SK-N-SH treated with all-trans-retinoic acid at 6 μM for 48 hours (cell line): ENCODE results near the gene GDPD1.
"Not testable (repeated sequence)": the region's sequence is repeated elsewhere in the genome, so short reads cannot be mapped to it uniquely, and the experiment has no call there.

Experiments
- ATAC-seq: fragments of 200-7000 bp; cut with Tn5 transposase; 3 replicates; pipeline ENCODE4 v1.9.1; 2020; ENCODE audit warnings: mild to moderate bottlenecking, moderate library complexity
- ARNTL ChIP-seq: fragments of 450-650 bp; formaldehyde crosslinking; IDR thresholded peaks from 2 replicates; pipeline ENCODE4 v1.5.0; 2020; ENCODE audit warnings: low read depth, mild to moderate bottlenecking, moderate library complexity, borderline replicate concordance
- BACH2 ChIP-seq: fragments of 250-450 bp; sonication (Bioruptor Pico); IDR thresholded peaks from 2 replicates; pipeline ENCODE4 v1.9.0; 2021; ENCODE audit warnings: mild to moderate bottlenecking, borderline replicate concordance
- CSDC2 ChIP-seq: fragments of 250-450 bp; sonication (Bioruptor Pico); IDR thresholded peaks from 2 replicates; pipeline ENCODE4 v1.5.0; 2020; ENCODE audit warnings: mild to moderate bottlenecking, moderate library complexity
- ESRRG ChIP-seq: fragments of 250-450 bp; sonication (Bioruptor Pico); IDR thresholded peaks from 2 replicates; pipeline ENCODE4 v1.6.1; 2021; ENCODE audit warnings: mild to moderate bottlenecking
- GLIS3 ChIP-seq: fragments of 250-450 bp; sonication (Bioruptor Pico); IDR thresholded peaks from 2 replicates; pipeline ENCODE4 v1.5.0; 2020; ENCODE audit warnings: mild to moderate bottlenecking, moderate library complexity
- ISL1 ChIP-seq: fragments of 250-450 bp; sonication (Bioruptor Pico); IDR thresholded peaks from 2 replicates; pipeline ENCODE4 v2.1.2; 2022; ENCODE audit warnings: mild to moderate bottlenecking, moderate library complexity
- OSR1 ChIP-seq: fragments of 250-450 bp; sonication (Bioruptor Pico); IDR thresholded peaks from 2 replicates; pipeline ENCODE4 v1.8.0; 2022; ENCODE audit warnings: moderate library complexity, mild to moderate bottlenecking, inconsistent platforms
- PATZ1 ChIP-seq: fragments of 250-450 bp; sonication (Bioruptor Pico); IDR thresholded peaks from 2 replicates; pipeline ENCODE4 v1.8.0; 2020; ENCODE audit warnings: mild to moderate bottlenecking, moderate library complexity, borderline replicate concordance
- PPARA ChIP-seq: fragments of 250-450 bp; sonication (Bioruptor Pico); IDR thresholded peaks from 2 replicates; pipeline ENCODE4 v1.5.0; 2020; ENCODE audit warnings: mild to moderate bottlenecking, borderline replicate concordance
- RARB ChIP-seq: fragments of 250-450 bp; sonication (Bioruptor Pico); IDR thresholded peaks from 2 replicates; pipeline ENCODE4 v1.8.0; 2021; ENCODE audit warnings: mild to moderate bottlenecking, moderate library complexity
- SNAI2 ChIP-seq: fragments of 250-450 bp; sonication (Bioruptor Pico); IDR thresholded peaks from 2 replicates; pipeline ENCODE4 v1.5.0; 2020; ENCODE audit warnings: mild to moderate bottlenecking, moderate library complexity
- TCF4 ChIP-seq: fragments of 250-450 bp; sonication (Bioruptor Pico); IDR thresholded peaks from 2 replicates; pipeline ENCODE4 v1.8.0; 2021; ENCODE audit warnings: mild to moderate bottlenecking, moderate library complexity, borderline replicate concordance
- TSHZ2 ChIP-seq: fragments of 250-450 bp; sonication (Bioruptor Pico); IDR thresholded peaks from 2 replicates; pipeline ENCODE4 v1.5.0; 2020; ENCODE audit warnings: mild to moderate bottlenecking, moderate library complexity
- ZC3H10 ChIP-seq: fragments of 250-450 bp; sonication (Bioruptor Pico); IDR thresholded peaks from 2 replicates; pipeline ENCODE4 v1.5.1; 2021; ENCODE audit warnings: mild to moderate bottlenecking, moderate library complexity
- ZFP3 ChIP-seq: fragments of 250-450 bp; sonication (Bioruptor Pico); IDR thresholded peaks from 2 replicates; pipeline ENCODE4 v1.5.0; 2020; ENCODE audit warnings: mild to moderate bottlenecking, moderate library complexity
- ZFP30 ChIP-seq: fragments of 450-650 bp; formaldehyde crosslinking; IDR thresholded peaks from 2 replicates; pipeline ENCODE4 v1.5.0; 2022; ENCODE audit warnings: mild to moderate bottlenecking, moderate library complexity
- ZNF565 ChIP-seq: fragments of 450-650 bp; formaldehyde crosslinking; conservative IDR thresholded peaks from 2 replicates; pipeline ENCODE4 v1.5.0; 2020; ENCODE audit warnings: low read depth, mild to moderate bottlenecking, moderate library complexity
- ZNF70 ChIP-seq: fragments of 450-650 bp; formaldehyde crosslinking; IDR thresholded peaks from 2 replicates; pipeline ENCODE4 v1.5.0; 2020; ENCODE audit warnings: mild to moderate bottlenecking, moderate library complexity
- ZNF8 ChIP-seq: fragments of 450-650 bp; formaldehyde crosslinking; IDR thresholded peaks from 2 replicates; pipeline ENCODE4 v1.5.0; 2020; ENCODE audit warnings: mild to moderate bottlenecking, moderate library complexity
- TF ChIP-seq, protein P1 (sequence below): fragments of 250-450 bp; sonication (Bioruptor Pico); IDR thresholded peaks from 2 replicates; pipeline ENCODE4 v1.5.1; 2021; ENCODE audit warnings: mild to moderate bottlenecking, moderate library complexity
- TF ChIP-seq, protein P2 (sequence below): fragments of 250-450 bp; sonication (Bioruptor Pico); IDR thresholded peaks from 2 replicates; pipeline ENCODE4 v1.8.0; 2021; ENCODE audit warnings: low read depth, mild to moderate bottlenecking, moderate library complexity, borderline replicate concordance
- TF ChIP-seq, protein P3 (sequence below): fragments of 250-450 bp; sonication (Bioruptor Pico); IDR thresholded peaks from 2 replicates; pipeline ENCODE4 v1.5.1; 2020; ENCODE audit warnings: low read depth, mild to moderate bottlenecking, moderate library complexity

GDPD1 gene

GRCh38 chr17:59223813-59224212 lies 3.5 kb downstream of the GDPD1 start:
- TF ChIP-seq, protein P1, sequence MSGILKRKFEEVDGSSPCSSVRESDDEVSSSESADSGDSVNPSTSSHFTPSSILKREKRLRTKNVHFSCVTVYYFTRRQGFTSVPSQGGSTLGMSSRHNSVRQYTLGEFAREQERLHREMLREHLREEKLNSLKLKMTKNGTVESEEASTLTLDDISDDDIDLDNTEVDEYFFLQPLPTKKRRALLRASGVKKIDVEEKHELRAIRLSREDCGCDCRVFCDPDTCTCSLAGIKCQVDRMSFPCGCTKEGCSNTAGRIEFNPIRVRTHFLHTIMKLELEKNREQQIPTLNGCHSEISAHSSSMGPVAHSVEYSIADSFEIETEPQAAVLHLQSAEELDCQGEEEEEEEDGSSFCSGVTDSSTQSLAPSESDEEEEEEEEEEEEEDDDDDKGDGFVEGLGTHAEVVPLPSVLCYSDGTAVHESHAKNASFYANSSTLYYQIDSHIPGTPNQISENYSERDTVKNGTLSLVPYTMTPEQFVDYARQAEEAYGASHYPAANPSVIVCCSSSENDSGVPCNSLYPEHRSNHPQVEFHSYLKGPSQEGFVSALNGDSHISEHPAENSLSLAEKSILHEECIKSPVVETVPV: no peak
- TF ChIP-seq, protein P2, sequence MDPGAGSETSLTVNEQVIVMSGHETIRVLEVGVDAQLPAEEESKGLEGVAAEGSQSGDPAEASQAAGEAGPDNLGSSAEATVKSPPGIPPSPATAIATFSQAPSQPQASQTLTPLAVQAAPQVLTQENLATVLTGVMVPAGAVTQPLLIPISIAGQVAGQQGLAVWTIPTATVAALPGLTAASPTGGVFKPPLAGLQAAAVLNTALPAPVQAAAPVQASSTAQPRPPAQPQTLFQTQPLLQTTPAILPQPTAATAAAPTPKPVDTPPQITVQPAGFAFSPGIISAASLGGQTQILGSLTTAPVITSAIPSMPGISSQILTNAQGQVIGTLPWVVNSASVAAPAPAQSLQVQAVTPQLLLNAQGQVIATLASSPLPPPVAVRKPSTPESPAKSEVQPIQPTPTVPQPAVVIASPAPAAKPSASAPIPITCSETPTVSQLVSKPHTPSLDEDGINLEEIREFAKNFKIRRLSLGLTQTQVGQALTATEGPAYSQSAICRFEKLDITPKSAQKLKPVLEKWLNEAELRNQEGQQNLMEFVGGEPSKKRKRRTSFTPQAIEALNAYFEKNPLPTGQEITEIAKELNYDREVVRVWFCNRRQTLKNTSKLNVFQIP (CRISPR knock-in tag): no peak
- TF ChIP-seq RARB (no peak), ESRRG (CRISPR knock-in tag) (no peak), SNAI2 (no peak), ZNF565 (no peak), ZC3H10 (CRISPR knock-in tag) (no peak), ZNF8 (no peak), TSHZ2 (CRISPR knock-in tag) (no peak), OSR1 (CRISPR knock-in tag) (no peak), GLIS3 (CRISPR knock-in tag) (no peak), BACH2 (CRISPR knock-in tag) (no peak), ZNF70 (no peak), TCF4 (CRISPR knock-in tag) (no peak)
- TF ChIP-seq, protein P3, sequence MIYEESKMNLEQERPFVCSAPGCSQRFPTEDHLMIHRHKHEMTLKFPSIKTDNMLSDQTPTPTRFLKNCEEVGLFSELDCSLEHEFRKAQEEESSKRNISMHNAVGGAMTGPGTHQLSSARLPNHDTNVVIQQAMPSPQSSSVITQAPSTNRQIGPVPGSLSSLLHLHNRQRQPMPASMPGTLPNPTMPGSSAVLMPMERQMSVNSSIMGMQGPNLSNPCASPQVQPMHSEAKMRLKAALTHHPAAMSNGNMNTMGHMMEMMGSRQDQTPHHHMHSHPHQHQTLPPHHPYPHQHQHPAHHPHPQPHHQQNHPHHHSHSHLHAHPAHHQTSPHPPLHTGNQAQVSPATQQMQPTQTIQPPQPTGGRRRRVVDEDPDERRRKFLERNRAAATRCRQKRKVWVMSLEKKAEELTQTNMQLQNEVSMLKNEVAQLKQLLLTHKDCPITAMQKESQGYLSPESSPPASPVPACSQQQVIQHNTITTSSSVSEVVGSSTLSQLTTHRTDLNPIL (CRISPR knock-in tag): no peak
- no peak for ATAC-seq

DNA sequence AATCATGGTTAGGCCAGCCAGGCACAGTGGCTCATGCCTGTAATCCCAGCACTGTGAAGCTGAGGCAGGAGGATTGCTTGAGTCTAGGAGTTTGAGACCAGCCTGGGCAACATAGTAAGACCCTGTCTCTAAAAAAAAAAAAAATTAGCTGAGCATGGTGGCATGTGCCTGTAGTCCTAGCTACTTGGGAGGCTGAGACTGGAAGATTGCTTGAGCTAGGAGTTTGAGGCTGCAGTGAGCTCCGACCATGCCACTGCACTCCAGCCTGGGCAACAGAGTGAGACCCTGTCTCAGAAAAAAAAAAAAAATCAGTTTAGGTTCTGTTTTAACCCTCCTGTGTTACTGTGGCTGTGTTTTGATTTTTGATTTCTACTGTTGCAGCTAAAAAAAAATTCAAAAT lies 8.3 kb downstream of the GDPD1 start:
- not testable (repeated sequence) for ATAC-seq

DNA sequence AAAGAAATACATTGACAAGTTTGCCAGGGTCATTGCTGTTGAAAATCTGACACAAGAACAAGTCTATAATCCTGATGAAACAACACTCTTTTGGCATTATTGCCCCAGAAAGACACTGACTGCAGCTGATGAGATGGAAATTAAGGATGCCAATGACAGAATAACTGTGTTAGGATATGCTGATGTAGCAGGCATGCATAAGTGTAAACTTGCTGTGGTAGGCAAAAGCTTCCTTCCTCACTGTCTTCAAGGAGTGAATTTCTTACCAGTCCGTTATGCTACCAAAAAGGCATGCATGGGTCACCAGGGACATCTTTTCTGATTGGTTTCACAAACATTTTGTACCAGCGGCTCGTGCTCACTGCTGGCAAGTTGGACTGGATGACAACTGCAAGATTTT lies 10.5 kb downstream of the GDPD1 start:
- no peak for TF ChIP-seq OSR1 (CRISPR knock-in tag)
- TF ChIP-seq ZNF565: no peak
- no peak for TF ChIP-seq ESRRG (CRISPR knock-in tag)
- TF ChIP-seq ZFP30: no peak
- no peak for TF ChIP-seq ARNTL
- TF ChIP-seq RARB: no peak
- TF ChIP-seq ZC3H10 (CRISPR knock-in tag): no peak
- TF ChIP-seq CSDC2: no peak
- no peak for TF ChIP-seq SNAI2
- TF ChIP-seq ZNF8: no peak
- TF ChIP-seq TSHZ2 (CRISPR knock-in tag): no peak
- TF ChIP-seq, protein P2 (CRISPR knock-in tag): no peak
- TF ChIP-seq ZFP3 (CRISPR knock-in tag): no peak
- no peak for TF ChIP-seq PPARA (CRISPR knock-in tag)
- no peak for TF ChIP-seq PATZ1 (CRISPR knock-in tag)
- TF ChIP-seq ZNF70: no peak
- no peak for TF ChIP-seq ISL1 (CRISPR knock-in tag)

More for the DNA sequence above, 10.5 kb downstream of the GDPD1 start:
- ATAC-seq: no peak
